SJSA1 (cell line): ENCODE data around the gene CCDC97. TPM values are rescaled to one million over a fixed set of nuclear protein-coding genes. Genes with fewer than 3 reads are reported as not detected.
"Not testable (repeated sequence)": the region's sequence is repeated elsewhere in the genome, so short reads cannot be mapped to it uniquely, and the experiment has no call there.

Experiments
- DNase-seq, 2 experiments: peaks; one replicate each; pipeline ENCODE4 v3.0.0-alpha.2; 2015 to 2020; ENCODE audit warnings: low spot score in 2 of 2, low read depth in 1 of 2
- H3K27ac ChIP-seq: fragments of 250-450 bp; sonication (Bioruptor Pico); 2 replicates; pipeline ENCODE4 v1.5.1; 2020; ENCODE audit warnings: mild to moderate bottlenecking, moderate library complexity
- H3K27me3 ChIP-seq: fragments of 250-450 bp; sonication (Bioruptor Pico); replicated peaks from 2 replicates; pipeline ENCODE4 v1.5.1; 2020; ENCODE audit warnings: mild to moderate bottlenecking, moderate library complexity
- H3K36me3 ChIP-seq: fragments of 250-450 bp; sonication (Bioruptor Pico); 2 replicates; pipeline ENCODE4 v1.5.1; 2020; ENCODE audit warnings: mild to moderate bottlenecking
- H3K4me1 ChIP-seq: fragments of 250-450 bp; sonication (Bioruptor Pico); replicated peaks from 2 replicates; pipeline ENCODE4 v1.6.1; 2021; ENCODE audit warnings: mild to moderate bottlenecking
- H3K4me3 ChIP-seq: fragments of 250-450 bp; sonication (Bioruptor Pico); 2 replicates; pipeline ENCODE4 v1.5.1; 2020; ENCODE audit warnings: mild to moderate bottlenecking
- H3K9me3 ChIP-seq: fragments of 250-450 bp; sonication (Bioruptor Pico); replicated peaks from 2 replicates; pipeline ENCODE4 v1.5.1; 2020; ENCODE audit warnings: mild to moderate bottlenecking
- total RNA-seq: library from RNA; depleted of rRNA; stranded (reverse); fragments of >200 nt; shearing (Covaris generic); gene quantifications from 2 replicates; pipeline ENCODE4 v1.2.3, GENCODE V29; 2014

Gene CCDC97
- total RNA-seq, 1 experiment from 2014 or later = 10.7 TPM

- Histone ChIP-seq H3K36me3 (peaks cover 93% of the 10 kb centered on the region), H3K9me3 (no peaks in the 10 kb centered on the region), H3K27ac (no peak overlapping the region), H3K4me3 (no peak overlapping the region), H3K4me1 (no peaks in the 10 kb centered on the region), H3K27me3 (no peaks in the 10 kb centered on the region)
- no peak for DNase-seq
These were observed 21.1 kb upstream of the CCDC97 start for GRCh38 chr19:41288673-41289530.

- H3K4me1 ChIP-seq, DNase-seq, H3K27ac ChIP-seq, H3K27me3 ChIP-seq, H3K9me3 ChIP-seq, H3K4me3 ChIP-seq: not testable (repeated sequence)
- H3K36me3 ChIP-seq = peaks cover 94% of the 10 kb centered on the region
These were observed 20.2 kb upstream of the CCDC97 start for GRCh38 chr19:41289814-41290213.

DNA sequence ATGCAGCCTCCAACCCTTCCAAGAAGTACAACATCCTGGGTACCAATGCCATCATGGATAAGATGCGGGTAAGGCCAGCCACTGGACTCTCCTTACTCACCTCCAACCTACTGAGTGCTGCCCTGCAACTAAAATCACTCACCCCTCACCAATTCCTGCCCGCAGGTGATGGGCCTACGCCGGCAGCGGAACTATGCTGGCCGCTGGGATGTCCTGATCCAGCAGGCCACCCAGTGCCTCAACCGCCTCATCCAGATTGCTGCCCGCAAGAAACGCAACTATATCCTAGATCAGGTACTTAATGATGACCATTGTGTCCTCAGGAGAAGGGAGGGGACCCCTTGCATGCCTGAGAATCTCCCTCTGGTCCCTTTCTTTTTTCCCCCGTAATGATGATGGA, 15.6 kb upstream of the CCDC97 start:
- no peak for DNase-seq
- H3K4me1 ChIP-seq = peaks cover 5% of the 10 kb centered on the region
- no peaks in the 10 kb centered on the region for H3K27me3 ChIP-seq
- no peaks in the 10 kb centered on the region for H3K9me3 ChIP-seq
- no peak overlapping the region for H3K4me3 ChIP-seq
- H3K36me3 ChIP-seq = peaks cover 100% of the 10 kb centered on the region
- H3K27ac ChIP-seq = no peak overlapping the region

GRCh38 chr19:41295499-41295898, 14.5 kb upstream of the CCDC97 start:
- no peaks in the 10 kb centered on the region for H3K9me3 ChIP-seq
- no peak overlapping the region for H3K27ac ChIP-seq
- DNase-seq = no peak
- H3K4me1 ChIP-seq = peaks cover 11% of the 10 kb centered on the region
- H3K27me3 ChIP-seq = no peaks in the 10 kb centered on the region
- no peak overlapping the region for H3K4me3 ChIP-seq
- H3K36me3 ChIP-seq = peaks cover 100% of the 10 kb centered on the region

GRCh38 chr19:41296433-41296871, 13.5 kb upstream of the CCDC97 start:
- Histone ChIP-seq H3K36me3 (peaks cover 100% of the 10 kb centered on the region), H3K4me1 (peaks cover 11% of the 10 kb centered on the region), H3K27ac (no peak overlapping the region), H3K27me3 (no peaks in the 10 kb centered on the region), H3K4me3 (no peak overlapping the region), H3K9me3 (no peaks in the 10 kb centered on the region)
- DNase-seq = no peak

DNA sequence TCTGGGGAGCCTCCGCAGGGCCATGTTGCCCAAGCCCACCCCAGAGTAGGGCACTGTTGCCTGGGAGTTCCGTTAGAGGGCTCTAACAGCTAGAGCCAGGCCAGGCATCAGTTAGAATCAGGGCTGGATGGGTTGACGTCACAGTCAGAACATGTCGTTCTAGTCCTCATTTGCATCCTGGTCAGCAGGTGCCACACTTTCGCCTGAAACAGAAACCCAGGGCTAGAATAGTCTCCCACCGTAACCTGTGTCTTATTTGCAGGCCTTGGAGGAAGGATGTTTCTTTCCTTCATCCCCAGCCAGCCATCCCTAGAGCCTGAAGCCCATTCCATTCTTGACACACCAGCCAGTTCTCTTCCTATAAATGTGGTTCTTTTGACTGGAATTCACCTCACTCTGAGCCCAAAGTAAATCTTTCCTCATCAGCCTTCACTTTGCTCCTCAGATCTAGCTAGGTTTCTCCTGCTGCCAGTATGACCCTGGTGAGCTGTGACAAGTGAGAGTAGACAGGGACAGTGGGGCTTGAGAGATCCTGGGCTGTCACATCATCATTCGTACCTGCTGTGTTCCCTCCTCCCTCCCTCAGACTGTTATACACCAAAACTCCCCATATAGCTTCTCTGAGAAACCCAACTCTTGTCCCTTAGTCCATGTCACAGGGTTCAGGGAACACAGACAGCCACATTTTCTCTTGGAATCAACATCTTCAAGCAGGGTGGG, 12.2 kb upstream of the CCDC97 start:
- H3K4me1 ChIP-seq = peaks cover 11% of the 10 kb centered on the region

DNA sequence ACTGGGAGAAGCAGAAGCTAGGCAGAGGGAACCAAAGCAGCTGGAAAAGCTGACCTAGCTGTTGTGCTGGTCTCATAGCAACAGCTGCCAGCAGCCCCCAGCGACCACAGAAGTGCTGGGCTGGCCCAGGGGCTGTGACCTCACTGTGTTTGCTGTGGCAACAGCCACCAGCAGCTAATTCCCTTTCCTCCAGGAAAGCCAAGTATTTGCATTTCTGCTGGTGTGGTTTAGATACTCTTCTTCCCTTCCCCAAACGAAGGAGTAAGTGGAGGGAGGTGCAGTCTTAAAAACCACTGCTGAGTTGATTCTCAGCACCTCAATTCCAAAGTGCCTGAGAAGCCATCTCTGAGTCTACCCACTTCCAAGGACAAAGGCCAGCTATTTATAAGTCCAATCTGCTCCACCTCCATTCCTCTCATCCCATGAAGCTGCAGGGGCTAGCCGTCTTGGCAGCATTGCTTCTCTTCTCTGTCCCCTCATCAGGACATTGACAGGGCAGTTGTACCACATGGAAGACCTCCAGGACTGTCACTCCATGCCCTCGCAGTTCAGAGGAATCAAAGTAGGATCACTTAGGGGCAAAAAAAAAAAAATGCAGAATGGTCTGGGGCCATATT, 11.5 kb upstream of the CCDC97 start:
- Histone ChIP-seq H3K36me3 (peaks cover 99% of the 10 kb centered on the region), H3K27me3 (no peaks in the 10 kb centered on the region), H3K27ac (peak overlapping the region; percentile 19; the same call in 1 of the 2 replicates), H3K9me3 (no peaks in the 10 kb centered on the region), H3K4me1 (peaks cover 11% of the 10 kb centered on the region), H3K4me3 (no peak overlapping the region)
- DNase-seq = peak in 1 of 2 experiments; percentile 21

More for the DNA sequence above, 12.2 kb upstream of the CCDC97 start:
- Histone ChIP-seq H3K9me3 (no peaks in the 10 kb centered on the region), H3K4me3 (no peak overlapping the region), H3K36me3 (peaks cover 99% of the 10 kb centered on the region), H3K27me3 (no peaks in the 10 kb centered on the region), H3K27ac (peak overlapping the region; percentile 47; the same call in 1 of the 2 replicates)
- no peak for DNase-seq

GRCh38 chr19:41299046-41299754, 10.8 kb upstream of the CCDC97 start:
- H3K27me3 ChIP-seq = no peaks in the 10 kb centered on the region
- H3K9me3 ChIP-seq = no peaks in the 10 kb centered on the region
- H3K4me1 ChIP-seq = peaks cover 11% of the 10 kb centered on the region
- H3K4me3 ChIP-seq = no peak overlapping the region
- H3K27ac ChIP-seq = no peak overlapping the region
- DNase-seq = no peak
- H3K36me3 ChIP-seq = peaks cover 99% of the 10 kb centered on the region

DNA sequence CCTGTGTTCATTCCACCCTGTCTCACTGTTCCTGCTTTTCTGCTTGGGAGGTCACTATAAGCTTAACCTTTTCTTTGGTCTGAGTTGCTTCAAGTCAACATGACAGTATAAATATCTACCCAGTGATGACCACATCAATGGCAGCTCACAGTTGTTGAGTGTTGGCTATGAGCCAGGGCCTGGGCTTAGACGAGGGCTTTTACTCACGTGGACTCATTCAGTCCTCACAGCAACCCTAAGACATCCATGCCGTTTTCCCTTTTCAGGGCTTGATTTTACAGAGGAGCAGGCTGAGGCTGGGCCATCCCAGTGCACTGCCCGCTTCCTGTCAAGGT, 10.2 kb upstream of the CCDC97 start:
- Histone ChIP-seq H3K36me3 (peaks cover 99% of the 10 kb centered on the region), H3K4me1 (peaks cover 11% of the 10 kb centered on the region), H3K9me3 (no peaks in the 10 kb centered on the region), H3K4me3 (no peak overlapping the region), H3K27me3 (no peaks in the 10 kb centered on the region), H3K27ac (no peak overlapping the region)
- peak; percentile 54 to 77 for DNase-seq

DNA sequence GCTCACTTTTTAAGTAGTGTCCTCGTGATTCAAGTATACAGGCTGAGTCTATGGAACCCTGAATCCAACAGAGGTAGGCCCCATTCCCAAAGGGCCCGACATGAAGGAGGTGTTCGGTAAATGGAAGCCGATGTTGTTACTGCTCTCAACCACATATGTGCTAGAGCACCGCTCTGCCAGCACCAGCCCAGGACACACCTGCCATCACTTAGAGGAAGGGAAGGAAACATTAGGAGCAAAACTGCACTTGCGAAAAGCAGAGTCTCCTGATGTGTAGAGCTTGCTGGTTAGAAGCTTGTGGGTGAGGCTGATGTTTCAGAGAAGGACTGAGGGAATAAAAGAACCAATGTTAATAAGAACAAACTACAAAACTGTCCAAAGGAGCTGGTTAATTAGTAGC, 9.4 kb upstream of the CCDC97 start:
- H3K27ac ChIP-seq = no peak overlapping the region
- H3K27me3 ChIP-seq = no peaks in the 10 kb centered on the region
- H3K36me3 ChIP-seq = peaks cover 99% of the 10 kb centered on the region
- peaks cover 11% of the 10 kb centered on the region for H3K4me1 ChIP-seq
- H3K4me3 ChIP-seq = no peak overlapping the region
- no peak for DNase-seq
- no peaks in the 10 kb centered on the region for H3K9me3 ChIP-seq

DNA sequence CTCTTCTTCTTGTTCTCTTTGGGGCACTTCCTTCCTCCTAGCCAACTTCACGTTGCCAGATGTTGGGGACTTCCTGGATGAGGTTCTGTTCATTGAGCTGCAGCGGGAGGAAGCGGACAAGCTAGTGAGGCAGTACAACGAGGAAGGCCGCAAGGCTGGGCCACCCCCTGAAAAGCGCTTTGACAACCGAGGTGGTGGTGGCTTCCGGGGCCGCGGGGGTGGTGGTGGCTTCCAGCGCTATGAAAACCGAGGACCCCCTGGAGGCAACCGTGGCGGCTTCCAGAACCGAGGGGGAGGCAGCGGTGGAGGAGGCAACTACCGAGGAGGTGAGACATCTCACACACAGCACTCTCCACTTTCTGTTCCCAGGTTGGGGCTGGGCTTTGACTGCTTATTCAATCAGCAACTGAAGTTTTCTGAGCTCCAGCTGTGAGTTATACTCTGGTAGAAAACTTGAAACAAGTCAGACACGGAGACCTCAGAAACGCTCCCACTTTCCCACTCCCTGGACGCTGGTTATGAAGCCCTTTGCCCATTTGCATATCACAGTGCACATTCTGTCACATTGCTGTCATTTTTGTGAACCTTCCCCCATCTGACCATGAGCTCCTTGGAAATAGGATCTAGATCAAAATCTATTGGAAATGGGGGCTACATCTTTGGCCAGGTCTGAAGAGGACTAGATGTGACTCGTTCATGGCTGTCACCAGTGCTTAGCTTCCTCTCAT, 7.2 kb upstream of the CCDC97 start:
- Histone ChIP-seq H3K4me1 (peaks cover 11% of the 10 kb centered on the region), H3K27me3 (no peaks in the 10 kb centered on the region), H3K4me3 (no peak overlapping the region), H3K9me3 (no peaks in the 10 kb centered on the region), H3K27ac (no peak overlapping the region), H3K36me3 (peaks cover 96% of the 10 kb centered on the region)
- DNase-seq = no peak

DNA sequence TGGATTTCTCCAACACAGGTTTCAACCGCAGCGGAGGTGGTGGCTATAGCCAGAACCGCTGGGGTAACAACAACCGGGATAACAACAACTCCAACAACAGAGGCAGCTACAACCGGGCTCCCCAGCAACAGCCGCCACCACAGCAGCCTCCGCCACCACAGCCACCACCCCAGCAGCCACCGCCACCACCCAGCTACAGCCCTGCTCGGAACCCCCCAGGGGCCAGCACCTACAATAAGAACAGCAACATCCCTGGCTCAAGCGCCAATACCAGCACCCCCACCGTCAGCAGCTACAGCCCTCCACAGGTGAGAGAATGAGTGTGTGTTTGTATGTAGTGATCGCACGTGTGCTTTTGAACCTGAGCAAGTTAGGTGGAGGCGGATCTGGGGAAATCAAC, 6.0 kb upstream of the CCDC97 start:
- H3K27ac ChIP-seq = no peak overlapping the region
- H3K4me1 ChIP-seq = peaks cover 20% of the 10 kb centered on the region
- no peak overlapping the region for H3K4me3 ChIP-seq
- no peaks in the 10 kb centered on the region for H3K27me3 ChIP-seq
- DNase-seq = no peak
- peaks cover 93% of the 10 kb centered on the region for H3K36me3 ChIP-seq
- no peaks in the 10 kb centered on the region for H3K9me3 ChIP-seq
